Measurements from ENCODE around the gene GPRIN1. TPM values are rescaled to one million over a fixed set of nuclear protein-coding genes. Genes with fewer than 3 reads are reported as not detected.
"Not testable (repeated sequence)": the region's sequence is repeated elsewhere in the genome, so short reads cannot be mapped to it uniquely, and the experiment has no call there.

Gene GPRIN1
- total RNA-seq, 2 donors from 2014 or later = 2.1 to 3.1 TPM

DNA sequence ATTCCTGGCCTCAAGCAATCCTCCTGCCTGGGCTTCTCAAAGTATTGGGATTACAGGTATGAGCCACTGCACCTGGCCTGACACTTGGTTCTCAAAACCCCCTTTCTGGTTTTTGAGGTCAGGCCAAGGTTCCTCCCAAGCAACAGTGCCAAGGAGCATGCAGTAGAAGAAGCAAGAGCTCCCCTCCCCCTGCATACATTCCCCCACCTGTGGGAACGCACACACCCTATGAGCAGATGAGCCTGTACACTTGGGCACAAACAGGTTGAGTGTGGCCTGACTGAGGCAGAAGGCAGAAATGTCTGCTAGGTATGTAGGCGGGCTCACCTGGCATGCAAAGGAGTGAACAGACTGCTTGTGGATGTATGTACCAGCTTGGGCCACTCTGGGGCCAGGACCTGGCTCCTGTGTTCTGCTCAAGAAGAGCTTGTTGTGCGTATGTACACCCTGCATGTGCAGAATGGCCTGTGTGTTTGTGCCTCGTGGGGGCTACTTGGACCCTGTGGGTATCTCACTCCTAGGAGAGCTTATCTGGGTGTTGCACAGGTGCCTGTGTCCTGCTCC lies 1.7 kb downstream of the GPRIN1 start:
- H3K9ac ChIP-seq (ENCODE audit: low read depth in 2 of 2, low read length in 2 of 2) = no peak overlapping the region
- no peaks in the 10 kb centered on the region for H3K9me3 ChIP-seq
- intact Hi-C loops (cut with DNase I) = loop anchor here (5.0 kb wide), 1 partner anchor 39 kb away; the partner anchor contains the start of gene TSPAN17
- no peaks in the 10 kb centered on the region for H3K4me1 ChIP-seq
- no peak for DNase-seq
- no peaks in the 10 kb centered on the region for H3K36me3 ChIP-seq
- TF ChIP-seq, protein P1, sequence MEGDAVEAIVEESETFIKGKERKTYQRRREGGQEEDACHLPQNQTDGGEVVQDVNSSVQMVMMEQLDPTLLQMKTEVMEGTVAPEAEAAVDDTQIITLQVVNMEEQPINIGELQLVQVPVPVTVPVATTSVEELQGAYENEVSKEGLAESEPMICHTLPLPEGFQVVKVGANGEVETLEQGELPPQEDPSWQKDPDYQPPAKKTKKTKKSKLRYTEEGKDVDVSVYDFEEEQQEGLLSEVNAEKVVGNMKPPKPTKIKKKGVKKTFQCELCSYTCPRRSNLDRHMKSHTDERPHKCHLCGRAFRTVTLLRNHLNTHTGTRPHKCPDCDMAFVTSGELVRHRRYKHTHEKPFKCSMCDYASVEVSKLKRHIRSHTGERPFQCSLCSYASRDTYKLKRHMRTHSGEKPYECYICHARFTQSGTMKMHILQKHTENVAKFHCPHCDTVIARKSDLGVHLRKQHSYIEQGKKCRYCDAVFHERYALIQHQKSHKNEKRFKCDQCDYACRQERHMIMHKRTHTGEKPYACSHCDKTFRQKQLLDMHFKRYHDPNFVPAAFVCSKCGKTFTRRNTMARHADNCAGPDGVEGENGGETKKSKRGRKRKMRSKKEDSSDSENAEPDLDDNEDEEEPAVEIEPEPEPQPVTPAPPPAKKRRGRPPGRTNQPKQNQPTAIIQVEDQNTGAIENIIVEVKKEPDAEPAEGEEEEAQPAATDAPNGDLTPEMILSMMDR (IDR thresholded peaks at IDR 0.05) = no peak
- peaks cover 5% of the 10 kb centered on the region for H3K27me3 ChIP-seq
- H3K27ac ChIP-seq = no peak overlapping the region
- H3K4me3 ChIP-seq = no peak overlapping the region

DNA sequence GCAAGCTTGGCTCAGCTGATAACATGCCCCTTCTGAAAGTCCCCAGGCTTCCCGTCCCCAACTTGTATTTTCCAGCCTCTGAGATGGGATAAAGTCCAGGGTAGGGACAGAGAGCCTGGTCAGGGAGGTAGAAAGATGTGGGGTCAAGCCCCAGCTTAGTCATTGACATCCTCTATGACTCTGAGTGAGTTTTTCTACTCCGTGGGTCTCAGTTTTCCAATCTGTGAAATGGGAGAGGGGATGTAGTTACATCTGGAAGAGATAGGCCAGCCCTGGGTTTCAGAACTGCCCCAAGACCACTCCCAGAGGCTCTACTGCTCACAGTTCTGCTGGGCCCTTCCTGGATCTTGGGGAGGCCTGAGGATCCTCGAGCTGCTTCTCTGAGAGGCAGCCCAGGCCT lies 3.1 kb downstream of the GPRIN1 start:
- intact Hi-C loops (cut with DNase I) = loop anchor here (5.0 kb wide), 1 partner anchor 40 kb away; the partner anchor contains the start of gene TSPAN17
- H3K9me3 ChIP-seq = no peaks in the 10 kb centered on the region
- H3K27me3 ChIP-seq = peaks cover 5% of the 10 kb centered on the region
- no peaks in the 10 kb centered on the region for H3K36me3 ChIP-seq
- H3K9ac ChIP-seq (ENCODE audit: low read depth in 2 of 2, low read length in 2 of 2) = no peak overlapping the region
- TF ChIP-seq, protein P1 (IDR thresholded peaks at IDR 0.05) = no peak
- H3K4me1 ChIP-seq = no peaks in the 10 kb centered on the region
- H3K27ac ChIP-seq = no peak overlapping the region
- DNase-seq = no peak
- H3K4me3 ChIP-seq = no peak overlapping the region

DNA sequence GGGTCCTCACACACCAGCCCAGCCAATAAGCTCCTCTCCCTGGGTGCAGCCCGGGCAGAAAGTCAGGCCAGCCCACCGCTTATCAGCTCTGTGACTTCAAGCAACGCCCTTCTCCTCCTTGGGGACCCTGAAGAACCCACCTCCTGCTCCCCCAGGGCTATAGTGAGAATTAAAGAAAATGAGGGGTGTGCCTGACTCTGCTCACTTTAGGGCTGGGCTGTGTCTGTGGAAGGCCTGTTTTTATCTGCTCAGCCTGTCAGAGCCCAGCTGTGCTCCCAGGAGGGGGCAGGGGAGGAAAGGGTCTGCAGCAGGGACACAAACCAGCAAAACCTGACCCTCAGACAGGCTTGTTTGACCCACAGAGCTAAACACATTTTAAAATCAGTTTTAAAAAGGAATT lies 3.9 kb downstream of the GPRIN1 start:
- Histone ChIP-seq H3K4me3 (no peak overlapping the region), H3K4me1 (no peaks in the 10 kb centered on the region), H3K27ac (no peak overlapping the region), H3K36me3 (no peaks in the 10 kb centered on the region), H3K9me3 (no peaks in the 10 kb centered on the region), H3K27me3 (peaks cover 4% of the 10 kb centered on the region), H3K9ac (ENCODE audit: low read depth in 2 of 2, low read length in 2 of 2) (no peak overlapping the region)
- TF ChIP-seq, protein P1 (IDR thresholded peaks at IDR 0.05) = no peak
- intact Hi-C loops (cut with DNase I) = loop anchor here (5.0 kb wide), 1 partner anchor 41 kb away; the partner anchor contains the start of gene TSPAN17
- no peak for DNase-seq

DNA sequence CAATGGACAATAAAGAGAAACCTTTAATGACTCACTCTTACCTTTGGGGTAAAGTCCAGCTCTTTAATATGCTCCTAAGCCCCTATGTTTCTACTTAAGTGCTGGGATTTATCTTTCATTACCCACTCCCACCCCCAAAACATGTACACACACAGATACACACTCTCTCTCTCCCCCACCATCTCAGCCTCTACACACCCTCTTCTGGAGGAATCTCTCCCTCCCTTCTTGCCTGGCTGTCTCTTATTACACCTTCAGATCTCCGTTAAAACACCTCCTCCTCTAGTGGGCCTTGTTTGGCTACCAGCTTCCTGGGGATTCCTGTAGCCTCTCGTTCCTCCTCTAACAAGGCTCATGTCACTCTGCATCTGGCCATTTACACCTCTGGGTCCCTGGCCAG lies 6.9 kb downstream of the GPRIN1 start:
- no peak for DNase-seq
- no peak overlapping the region for H3K9ac ChIP-seq (ENCODE audit: low read depth in 2 of 2, low read length in 2 of 2)
- no peaks in the 10 kb centered on the region for H3K36me3 ChIP-seq
- no peak overlapping the region for H3K27ac ChIP-seq
- no peaks in the 10 kb centered on the region for H3K4me1 ChIP-seq
- H3K27me3 ChIP-seq = no peaks in the 10 kb centered on the region
- no peaks in the 10 kb centered on the region for H3K9me3 ChIP-seq
- TF ChIP-seq, protein P1 (IDR thresholded peaks at IDR 0.05) = no peak
- H3K4me3 ChIP-seq = no peak overlapping the region
- intact Hi-C loops (cut with DNase I) = no loop called here

DNA sequence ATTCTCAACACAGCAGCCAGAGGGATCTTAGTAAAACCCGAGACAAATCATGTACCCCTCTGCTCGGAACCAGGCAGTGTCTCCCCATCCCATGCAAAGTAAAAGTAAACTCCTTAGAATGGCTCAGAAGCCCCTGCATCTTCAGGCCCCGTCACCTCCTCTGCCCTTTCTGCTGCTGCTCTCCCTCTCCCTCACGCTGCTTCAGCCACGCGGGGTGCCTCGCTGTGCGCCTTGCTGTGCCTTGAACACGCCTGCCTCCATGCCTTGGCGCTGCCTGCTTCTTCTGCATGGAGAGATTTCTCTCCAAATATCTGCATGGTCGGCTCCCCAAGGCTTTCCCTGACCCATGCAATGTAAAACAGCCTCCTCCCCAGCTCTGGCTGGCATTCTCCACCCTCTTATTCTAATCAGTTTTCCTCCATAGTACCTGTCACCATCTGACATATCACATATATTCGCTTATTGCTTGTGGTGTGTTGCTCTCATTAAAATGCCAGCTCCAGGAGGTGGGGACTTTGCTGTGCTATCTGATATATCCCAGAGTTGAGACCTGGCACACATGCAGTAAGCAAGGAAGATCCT lies 8.0 kb downstream of the GPRIN1 start:
- intact Hi-C loops (cut with DNase I) = no loop called here
- Histone ChIP-seq H3K27me3 (no peaks in the 10 kb centered on the region), H3K4me3 (no peak overlapping the region), H3K27ac (no peak overlapping the region), H3K9me3 (no peaks in the 10 kb centered on the region), H3K4me1 (no peaks in the 10 kb centered on the region), H3K9ac (ENCODE audit: low read depth in 2 of 2, low read length in 2 of 2) (no peak overlapping the region), H3K36me3 (no peaks in the 10 kb centered on the region)
- DNase-seq = no peak
- TF ChIP-seq, protein P1 (IDR thresholded peaks at IDR 0.05) = no peak

DNA sequence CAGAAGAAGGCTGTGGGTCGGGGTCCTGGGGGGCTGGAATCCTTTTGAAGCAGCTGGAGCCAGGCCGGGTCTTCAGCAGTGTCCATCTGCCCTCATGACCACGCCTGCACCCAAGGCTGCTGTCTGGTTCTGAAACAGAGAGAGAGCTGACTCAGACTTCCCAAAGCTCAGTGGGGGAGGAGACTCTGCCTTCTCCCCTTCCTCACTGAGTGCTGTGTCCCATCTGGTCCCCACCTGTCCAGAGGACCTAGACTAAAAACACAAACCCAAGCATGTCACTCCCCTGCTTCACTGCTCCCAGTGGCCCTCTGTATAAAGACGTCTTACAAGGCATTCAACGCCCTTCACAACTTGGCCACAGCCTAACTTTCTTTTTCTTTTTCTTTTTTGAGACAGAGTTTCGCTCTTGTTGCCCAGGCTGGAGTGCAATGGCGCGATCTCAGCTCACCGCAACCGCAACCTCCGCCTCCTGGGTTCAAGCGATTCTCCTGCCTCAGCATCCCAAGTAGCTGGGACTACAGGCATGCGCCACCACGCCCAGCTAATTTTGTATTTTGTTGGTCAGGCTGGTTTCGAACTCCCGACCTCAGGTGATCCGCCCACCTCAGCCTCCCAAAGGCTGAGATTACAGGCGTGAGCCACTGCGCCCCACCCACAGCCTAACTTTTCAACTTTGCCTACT lies 10.1 kb downstream of the GPRIN1 start:
- DNase-seq; H3K4me3 ChIP-seq; H3K9ac ChIP-seq (ENCODE audit: low read depth in 2 of 2, low read length in 2 of 2); intact Hi-C loops (cut with DNase I); H3K27ac ChIP-seq; H3K27me3 ChIP-seq; H3K36me3 ChIP-seq; H3K9me3 ChIP-seq; H3K4me1 ChIP-seq: not testable (repeated sequence)
